Tibial nerve (tissue), 3 donors: ENCODE results near the gene PTGDR2.

Source experiments
- CTCF ChIP-seq, 5 experiments: fragments of 200-600 bp in 3 of 5; fragments of 450-650 bp in 2 of 5; sonication (generic) in 3 of 5; IDR thresholded peaks; one replicate each; pipeline ENCODE4 v1.5.1; 2016 to 2019; ENCODE audit warnings: antibody characterized with exemption in 5 of 5, mild to moderate bottlenecking in 3 of 5, moderate library complexity in 2 of 5
- POLR2A ChIP-seq, 2 donors: fragments of 450-650 bp; IDR thresholded peaks; one replicate each; pipeline ENCODE4 v1.6.1; 2017; ENCODE audit warnings: antibody characterized with exemption in 2 of 2, mild to moderate bottlenecking in 2 of 2, moderate library complexity in 2 of 2

- no peak for TF ChIP-seq CTCF (IDR thresholded peaks at IDR 0.05)
- TF ChIP-seq POLR2A (IDR thresholded peaks at IDR 0.05): no peak
These were observed at the start of gene PTGDR2 for GRCh38 chr11:60855726-60856633.
